Mucosa of rectum (tissue), 2 donors: ENCODE measurements around the gene WDR47.
"Not testable (repeated sequence)": the region's sequence is repeated elsewhere in the genome, so short reads cannot be mapped to it uniquely, and the experiment has no call there.

ENCODE experiments used
- H3K27ac ChIP-seq, 2 donors: one replicate each; pipeline ENCODE4 v1.7.0; 2013; ENCODE audit warnings: inconsistent platforms in 2 of 2, low read depth in 2 of 2, low read length in 2 of 2
- H3K27me3 ChIP-seq, 2 donors: one replicate each; pipeline ENCODE4 v1.7.0; 2013; ENCODE audit warnings: low read length in 2 of 2; ENCODE audit not compliant: control insufficient read depth in 2 of 2, insufficient read depth in 2 of 2
- H3K36me3 ChIP-seq, 2 donors: one replicate each; pipeline ENCODE4 v1.7.0; 2013; ENCODE audit warnings: low read length in 2 of 2; ENCODE audit not compliant: control insufficient read depth in 2 of 2, insufficient read depth in 2 of 2
- H3K4me1 ChIP-seq, 2 donors: one replicate each; pipeline ENCODE4 v1.7.0; 2013; ENCODE audit warnings: low read length in 2 of 2, mild to moderate bottlenecking in 1 of 2; ENCODE audit not compliant: control insufficient read depth in 2 of 2, insufficient read depth in 2 of 2
- H3K4me3 ChIP-seq, 2 donors: one replicate each; pipeline ENCODE4 v1.7.0; 2013; ENCODE audit warnings: low read length in 2 of 2
- H3K9ac ChIP-seq, 2 donors: one replicate each; pipeline ENCODE4 v1.7.0; 2013; ENCODE audit warnings: low read length in 2 of 2, low read depth in 1 of 2, mild to moderate bottlenecking in 1 of 2
- H3K9me3 ChIP-seq, 2 donors: one replicate each; pipeline ENCODE4 v1.7.0; 2013; ENCODE audit warnings: low read length in 2 of 2; ENCODE audit not compliant: control insufficient read depth in 2 of 2
- donor health status: healthy.
- donor health status: Normal muscosa, but diverticular disease.

WDR47 gene

GRCh38 chr1:108951242-108951641 lies 90.7 kb downstream of the WDR47 start:
- peaks cover 4 to 17% of the 10 kb centered on the region in 2 donors for H3K36me3 ChIP-seq
- no peaks in the 10 kb centered on the region for H3K27me3 ChIP-seq
- no peak overlapping the region for H3K4me3 ChIP-seq
- H3K9me3 ChIP-seq: no peaks in the 10 kb centered on the region
- H3K9ac ChIP-seq: no peak overlapping the region
- H3K27ac ChIP-seq: no peak overlapping the region
- no peaks in the 10 kb centered on the region for H3K4me1 ChIP-seq

DNA sequence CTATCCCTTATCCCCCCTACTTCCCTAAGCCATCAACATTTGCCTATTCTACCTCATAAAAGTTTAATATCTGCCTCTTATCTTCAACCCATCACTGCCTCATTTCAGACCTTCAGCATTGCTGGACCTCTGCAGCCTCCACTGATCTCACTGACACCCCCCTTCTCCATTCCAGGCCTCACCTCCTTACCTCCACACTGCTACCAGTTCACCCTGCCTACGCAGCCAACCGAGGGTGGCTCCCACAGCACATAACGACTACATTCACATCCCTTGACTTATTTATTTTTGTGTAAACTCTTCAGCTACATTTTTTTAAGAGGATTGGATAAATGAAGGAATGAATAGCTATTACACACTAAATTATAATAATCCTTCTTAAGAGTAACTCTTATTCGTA lies 92.9 kb downstream of the WDR47 start:
- Histone ChIP-seq H3K4me3 (no peak overlapping the region), H3K9ac (no peak overlapping the region), H3K36me3 (peaks cover 10 to 19% of the 10 kb centered on the region in 2 donors), H3K9me3 (no peaks in the 10 kb centered on the region), H3K27ac (no peak overlapping the region), H3K27me3 (no peaks in the 10 kb centered on the region), H3K4me1 (no peaks in the 10 kb centered on the region)

GRCh38 chr1:108947871-108948525 lies 93.9 kb downstream of the WDR47 start:
- no peaks in the 10 kb centered on the region for H3K9me3 ChIP-seq
- no peak overlapping the region for H3K4me3 ChIP-seq
- peaks cover 11 to 23% of the 10 kb centered on the region in 2 donors for H3K36me3 ChIP-seq
- H3K4me1 ChIP-seq: no peaks in the 10 kb centered on the region
- H3K27me3 ChIP-seq: no peaks in the 10 kb centered on the region
- H3K27ac ChIP-seq: no peak overlapping the region
- H3K9ac ChIP-seq: no peak overlapping the region

- H3K4me1 ChIP-seq: no peaks in the 10 kb centered on the region
Measured at GRCh38 chr1:108936170-108936569, 105.7 kb downstream of the WDR47 start.

DNA sequence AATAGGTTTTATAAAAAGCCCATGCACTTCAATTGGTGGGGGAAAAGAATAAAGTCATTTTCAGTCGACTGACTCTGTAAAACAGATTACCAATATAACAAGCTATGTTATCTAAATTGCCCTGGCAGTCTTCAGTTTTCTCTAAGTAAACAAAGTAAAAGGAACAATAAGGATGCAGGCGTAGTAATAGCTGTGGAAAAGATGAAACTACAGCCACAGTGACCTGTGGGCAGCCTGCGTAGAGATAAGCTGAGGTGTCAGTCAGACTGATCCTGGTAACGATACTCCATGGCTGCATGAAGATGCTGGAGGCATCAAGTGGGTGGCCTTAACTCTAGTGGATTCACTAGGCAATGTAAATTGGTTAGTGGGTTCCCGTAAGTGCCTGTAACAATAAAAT lies 108.0 kb downstream of the WDR47 start:
- Histone ChIP-seq H3K36me3 (peaks cover 69 to 70% of the 10 kb centered on the region in 2 donors), H3K9ac (no peak overlapping the region), H3K4me3 (no peak overlapping the region), H3K4me1 (no peaks in the 10 kb centered on the region), H3K9me3 (no peaks in the 10 kb centered on the region), H3K27me3 (no peaks in the 10 kb centered on the region), H3K27ac (no peak overlapping the region)

More at GRCh38 chr1:108936170-108936569, 105.7 kb downstream of the WDR47 start:
- Histone ChIP-seq H3K9ac (no peak overlapping the region), H3K9me3 (no peaks in the 10 kb centered on the region), H3K4me3 (no peak overlapping the region), H3K27me3 (no peaks in the 10 kb centered on the region), H3K27ac (no peak overlapping the region), H3K36me3 (peaks cover 60 to 72% of the 10 kb centered on the region in 2 donors)

DNA sequence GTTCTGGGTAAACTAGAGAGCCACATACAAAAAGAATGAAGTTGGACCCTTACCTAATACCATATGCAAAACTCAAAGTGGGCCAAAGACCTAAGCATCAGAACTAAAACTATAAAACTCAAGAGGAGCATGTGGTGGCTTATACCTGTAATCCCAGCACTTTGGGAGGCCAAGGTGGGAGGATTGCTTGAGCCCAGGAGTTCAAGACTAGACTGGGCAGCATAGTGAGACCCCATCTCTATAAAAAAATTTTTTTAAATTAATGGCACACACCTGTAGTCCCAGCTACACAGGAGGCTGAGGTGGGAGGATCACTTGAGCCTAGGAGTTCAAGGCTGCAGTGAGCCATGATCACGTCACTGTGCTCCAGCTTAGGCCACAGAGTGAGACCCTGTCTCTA lies 114.3 kb downstream of the WDR47 start:
- peaks cover 48 to 64% of the 10 kb centered on the region in 2 donors for H3K36me3 ChIP-seq

DNA sequence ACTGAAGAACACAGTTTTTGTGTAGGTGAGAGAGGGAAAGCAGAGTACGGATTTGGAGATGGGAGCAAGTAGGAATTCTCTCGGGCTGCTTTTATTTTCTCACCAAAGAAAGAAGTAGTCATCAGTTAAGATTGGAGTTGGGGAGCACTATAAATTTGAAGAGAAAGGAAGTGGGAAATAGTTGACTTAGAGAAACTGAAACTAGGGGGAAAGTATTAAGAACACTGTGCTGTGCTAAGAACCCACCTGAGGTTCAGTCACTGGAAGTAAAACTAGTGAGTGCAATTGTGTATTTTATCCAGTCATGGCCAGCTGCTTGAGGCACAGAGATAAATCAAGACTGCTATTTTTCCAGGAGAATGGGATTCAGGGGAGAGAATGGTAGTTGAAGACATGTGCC lies 116.0 kb downstream of the WDR47 start:
- H3K27me3 ChIP-seq: no peaks in the 10 kb centered on the region
- peaks cover 33 to 58% of the 10 kb centered on the region in 2 donors for H3K36me3 ChIP-seq
- H3K4me1 ChIP-seq: peaks cover 0 to 4% of the 10 kb centered on the region in 2 donors
- H3K27ac ChIP-seq: no peak overlapping the region
- no peaks in the 10 kb centered on the region for H3K9me3 ChIP-seq
- H3K9ac ChIP-seq: no peak overlapping the region
- no peak overlapping the region for H3K4me3 ChIP-seq

More for the DNA sequence above, 114.3 kb downstream of the WDR47 start:
- not testable (repeated sequence) for H3K27me3 ChIP-seq, H3K4me3 ChIP-seq, H3K9ac ChIP-seq, H3K9me3 ChIP-seq, H3K4me1 ChIP-seq, H3K27ac ChIP-seq
